Activated CD8-positive, alpha-beta memory T cell treated with anti-CD3 and anti-CD28 coated beads for 36 hours (primary cell): ENCODE results near the gene RIPK3. TPM values are rescaled to one million over a fixed set of nuclear protein-coding genes. Genes with fewer than 3 reads are reported as not detected.
"Not testable (repeated sequence)": the region's sequence is repeated elsewhere in the genome, so short reads cannot be mapped to it uniquely, and the experiment has no call there.

ENCODE experiments used
- CTCF ChIA-PET: fragments of 350-600 bp; sonication (Branson Sonifier 250); formaldehyde crosslinking; loops from one replicate; lab custom pipeline; 2021; ENCODE audit warnings: antibody characterized with exemption; lab: Charles Lee
- POLR2A ChIA-PET: fragments of 350-600 bp; sonication (Branson Sonifier 250); formaldehyde crosslinking; loops from one replicate; lab custom pipeline; 2021; ENCODE audit warnings: antibody characterized with exemption; lab: Charles Lee
- total RNA-seq, 2 experiments: library from RNA; stranded (reverse); gene quantifications; one replicate each; pipeline ENCODE4 v1.2.3, GENCODE V29; 2021

RIPK3 gene
- total RNA-seq, 2 experiments from 2014 or later, result 8.2 to 9.7 TPM

DNA sequence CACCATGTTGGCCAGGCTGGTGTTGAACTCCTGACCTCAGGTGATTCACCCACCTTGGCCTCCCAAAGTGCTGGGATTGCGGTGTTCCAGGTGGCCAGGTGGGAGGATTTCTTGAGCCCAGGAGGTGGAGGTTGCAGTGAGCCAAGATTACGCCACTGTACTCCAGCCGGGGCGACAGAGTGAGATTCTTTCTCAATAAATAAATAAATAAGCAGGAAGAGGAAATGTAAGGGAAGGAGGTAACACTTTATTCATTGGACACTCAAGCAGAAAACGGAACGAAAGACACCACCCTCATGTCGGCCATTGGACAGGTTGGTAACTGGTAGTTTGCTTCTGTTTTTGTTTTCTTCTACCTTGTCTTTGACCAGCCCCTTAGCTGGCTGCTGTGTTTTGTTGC lies 15.2 kb upstream of the RIPK3 start:
- ChIA-PET POLR2A (no interaction called here), CTCF (no interaction called here)

DNA sequence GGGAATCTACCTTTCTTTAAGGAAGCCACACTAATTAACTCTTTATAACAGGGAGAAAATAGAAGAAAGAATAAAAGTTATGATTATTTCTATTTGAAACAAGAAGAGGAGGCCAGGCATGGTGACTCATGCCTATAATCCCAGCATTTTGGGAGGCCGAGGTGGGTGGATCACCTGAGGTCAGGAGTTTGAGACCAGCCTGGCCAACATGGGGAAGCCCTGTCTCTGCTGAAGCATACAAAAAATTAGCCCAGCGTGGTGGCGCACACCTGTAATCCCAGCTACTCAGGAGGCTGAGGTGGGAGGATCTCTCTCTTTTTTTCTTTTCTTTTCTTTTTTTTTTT lies 14.7 kb upstream of the RIPK3 start:
- POLR2A ChIA-PET, CTCF ChIA-PET: not testable (repeated sequence)

DNA sequence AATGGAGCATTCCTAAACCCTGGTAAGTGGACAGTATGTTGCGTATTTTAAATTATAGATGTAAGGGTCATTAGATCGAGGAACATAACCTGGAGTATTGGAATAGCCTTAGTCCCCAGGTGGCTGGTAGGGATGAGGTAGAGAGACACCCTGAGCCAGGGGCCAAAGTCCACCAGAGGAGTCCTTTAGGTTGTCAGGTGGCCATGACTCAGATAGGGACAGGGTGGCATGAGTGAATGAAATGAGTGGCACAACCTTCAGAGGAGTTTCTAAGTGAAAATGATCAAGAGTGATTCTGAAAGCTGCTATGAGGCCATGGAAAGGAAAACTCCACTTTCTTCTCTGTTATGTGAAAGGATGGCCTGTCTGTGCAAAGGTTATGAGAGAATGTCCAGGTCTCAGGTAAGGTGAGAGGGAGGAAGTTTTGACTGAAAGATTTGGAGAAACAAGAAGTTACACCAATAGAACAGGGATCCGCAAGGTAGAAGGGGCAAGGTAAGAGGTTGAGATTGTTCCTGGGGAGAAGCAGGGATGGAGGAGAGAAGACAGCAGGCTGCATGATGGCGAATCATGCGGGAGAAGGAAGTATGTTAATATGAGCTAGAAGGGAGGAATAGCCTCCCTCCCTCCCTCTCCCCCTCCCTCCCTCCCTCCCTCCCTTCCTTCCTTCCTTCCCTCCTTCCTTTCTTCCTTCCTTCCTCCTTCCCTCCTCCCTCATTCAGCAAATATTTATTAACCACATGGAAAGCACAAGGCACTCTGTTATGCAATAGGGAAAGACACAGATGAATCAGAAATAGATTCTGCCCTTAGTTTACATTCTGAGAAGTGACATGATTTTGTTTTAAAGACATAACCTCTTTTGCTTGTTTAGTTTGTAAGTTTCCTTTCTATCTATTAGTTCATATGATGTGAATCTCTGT lies 14.0 kb upstream of the RIPK3 start:
- ChIA-PET POLR2A (no interaction called here), CTCF (no interaction called here)

DNA sequence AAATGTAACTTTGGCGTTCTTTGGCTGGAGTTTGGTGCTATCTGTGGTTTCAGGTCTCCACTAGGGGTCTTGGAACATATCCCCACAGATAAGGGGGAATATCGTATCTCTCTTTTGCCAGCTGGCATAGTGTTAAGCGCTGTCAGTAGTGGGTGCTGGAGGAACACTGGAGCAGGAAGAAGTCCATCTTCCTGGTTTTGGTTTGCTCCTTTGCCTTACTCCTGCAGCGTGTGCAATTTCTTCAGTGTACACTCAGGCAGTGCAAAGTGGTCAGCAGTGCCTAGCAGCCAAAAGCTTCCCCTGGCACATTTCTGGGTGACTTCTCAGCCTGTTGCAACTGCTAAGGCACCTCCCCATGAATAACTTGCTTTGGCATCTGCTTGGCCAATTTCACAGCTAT lies 11.7 kb upstream of the RIPK3 start:
- ChIA-PET CTCF (interaction anchor here (1.0 to 1.1 kb wide), 2 partner anchors 80 to 85 kb away, joined by 3 to 4 read pairs; no protein-coding TSS in a partner anchor), POLR2A (no interaction called here)

DNA sequence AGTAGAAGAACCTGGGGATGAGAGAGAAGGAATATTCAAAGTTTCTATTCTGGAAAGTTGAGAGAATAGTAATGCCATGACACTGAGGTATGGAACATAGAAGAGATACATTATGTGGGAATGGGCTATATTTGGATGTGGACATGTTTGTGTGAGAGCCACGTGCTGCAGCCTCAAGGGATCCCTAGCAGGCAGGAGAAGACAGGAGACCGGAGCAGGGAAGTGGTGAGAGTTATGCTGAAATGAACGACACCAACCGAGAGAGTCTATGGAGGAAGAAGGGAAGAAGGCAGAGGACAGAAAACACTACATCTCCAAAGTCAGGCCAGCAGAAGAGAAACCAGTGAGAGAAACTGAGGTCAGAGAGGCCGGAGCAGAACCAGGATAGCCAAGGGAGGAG lies 10.0 kb upstream of the RIPK3 start:
- CTCF ChIA-PET, result interaction anchor here (0.9 to 1.2 kb wide), 2 partner anchors 16 to 82 kb away, joined by 3 to 4 read pairs; no protein-coding TSS in a partner anchor
- POLR2A ChIA-PET, result no interaction called here

DNA sequence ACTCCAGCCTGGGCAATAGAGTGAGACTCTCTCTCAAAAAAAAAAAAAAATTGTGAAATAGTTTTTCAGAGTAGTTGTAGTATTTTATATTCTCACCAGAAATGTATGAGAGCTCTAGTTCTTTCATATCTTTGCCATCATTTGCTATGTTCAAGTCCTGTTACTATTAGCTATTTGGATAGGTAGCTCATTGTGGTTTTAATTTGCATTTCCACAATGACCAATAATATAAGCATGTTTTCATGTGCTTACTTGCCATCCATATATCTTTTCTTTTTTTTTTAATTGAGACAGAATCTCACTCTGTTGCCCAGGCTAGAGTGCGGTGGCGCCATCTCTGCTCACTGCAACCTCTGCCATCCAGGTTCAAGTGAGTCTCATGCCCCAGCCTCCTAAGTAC lies 8.4 kb upstream of the RIPK3 start:
- ChIA-PET POLR2A (no interaction called here), CTCF (interaction anchor here (0.6 to 0.7 kb wide), 2 partner anchors 83 to 88 kb away, joined by 3 to 4 read pairs; no protein-coding TSS in a partner anchor)

DNA sequence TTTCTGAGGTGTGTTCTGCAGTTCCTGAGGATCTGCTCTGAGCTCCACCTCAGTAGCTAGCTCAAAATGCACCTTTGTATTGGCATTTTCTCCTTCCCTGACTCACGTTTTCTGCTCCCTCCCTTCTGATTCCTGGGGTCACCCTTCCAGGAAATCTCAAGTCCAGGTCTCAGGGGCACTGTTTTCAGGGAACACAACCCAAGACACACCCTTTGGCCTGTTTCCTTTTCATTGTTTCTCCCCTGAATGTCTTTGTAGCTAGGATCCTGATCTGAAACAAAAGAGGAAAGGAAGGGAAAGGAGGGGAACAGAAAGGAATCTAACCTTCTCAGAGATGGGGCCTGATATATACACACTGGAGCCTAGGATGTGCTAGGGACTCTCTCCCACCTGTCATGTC lies 7.3 kb upstream of the RIPK3 start:
- ChIA-PET CTCF (no interaction called here), POLR2A (no interaction called here)

DNA sequence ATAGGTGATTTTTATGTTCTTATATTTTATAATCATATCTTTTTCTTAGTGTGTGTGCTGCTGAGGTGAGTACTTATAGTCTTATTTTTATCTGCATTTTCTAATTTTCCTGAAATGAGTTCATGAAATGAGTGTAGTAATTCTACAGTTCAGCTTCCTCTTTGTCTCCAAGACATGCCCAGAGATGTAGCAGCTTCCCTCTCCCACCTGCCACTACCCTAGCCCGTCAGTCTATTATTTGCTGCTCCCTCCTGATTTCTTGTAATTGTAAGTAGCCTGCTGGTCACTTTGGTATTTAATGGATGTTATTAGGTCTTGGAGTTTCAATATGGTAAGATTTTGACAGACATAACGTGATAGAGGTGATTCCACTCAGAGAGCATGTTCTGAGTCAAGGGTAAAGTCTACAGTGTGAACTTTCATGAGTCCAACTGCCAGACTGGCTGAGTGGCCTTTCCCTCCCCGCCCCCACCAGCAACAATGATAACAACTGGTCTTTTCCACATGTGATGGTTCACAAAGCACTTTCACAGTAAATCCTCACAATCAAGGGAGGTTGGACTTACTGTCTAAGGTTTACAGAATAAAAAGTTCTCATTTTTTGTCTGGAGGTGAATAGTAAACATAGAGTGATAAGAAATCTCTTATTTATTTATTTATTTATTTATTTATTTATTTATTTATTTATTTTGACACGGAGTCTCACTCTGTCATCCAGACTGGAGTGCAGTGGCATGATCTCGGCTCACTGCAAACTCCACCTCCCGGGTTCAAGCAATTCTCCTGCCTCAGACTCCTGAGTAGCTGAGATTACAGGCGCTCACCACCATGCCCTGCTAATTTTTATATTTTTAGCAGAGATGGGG lies 4.2 kb upstream of the RIPK3 start:
- ChIA-PET POLR2A (no interaction called here), CTCF (interaction anchor here (0.6 to 1.6 kb wide), 4 partner anchors 11 to 93 kb away, joined by 3 to 6 read pairs (median 4); no protein-coding TSS in a partner anchor)

DNA sequence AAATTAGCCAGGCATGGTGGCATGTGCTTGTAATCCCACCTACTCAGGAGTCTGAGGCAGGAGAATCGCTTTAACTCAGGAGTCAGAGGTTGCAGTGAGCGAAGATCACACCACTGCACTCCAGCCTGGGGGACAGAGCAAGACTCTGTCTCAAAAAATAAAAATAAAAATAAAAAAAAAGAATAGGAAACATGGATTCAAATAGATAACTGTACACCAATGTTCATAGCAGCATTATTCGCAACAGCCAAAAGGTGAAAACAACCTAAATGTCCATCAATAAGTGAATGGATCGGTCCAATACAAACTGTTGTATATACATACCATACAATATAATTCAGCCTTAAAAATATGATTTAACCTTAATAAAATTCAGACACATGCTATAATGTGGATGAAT lies 3.1 kb upstream of the RIPK3 start:
- POLR2A ChIA-PET, result no interaction called here
- CTCF ChIA-PET, result interaction anchor here (1.0 kb wide), 2 partner anchors 27 to 89 kb away, joined by 3 to 4 read pairs; no protein-coding TSS in a partner anchor

DNA sequence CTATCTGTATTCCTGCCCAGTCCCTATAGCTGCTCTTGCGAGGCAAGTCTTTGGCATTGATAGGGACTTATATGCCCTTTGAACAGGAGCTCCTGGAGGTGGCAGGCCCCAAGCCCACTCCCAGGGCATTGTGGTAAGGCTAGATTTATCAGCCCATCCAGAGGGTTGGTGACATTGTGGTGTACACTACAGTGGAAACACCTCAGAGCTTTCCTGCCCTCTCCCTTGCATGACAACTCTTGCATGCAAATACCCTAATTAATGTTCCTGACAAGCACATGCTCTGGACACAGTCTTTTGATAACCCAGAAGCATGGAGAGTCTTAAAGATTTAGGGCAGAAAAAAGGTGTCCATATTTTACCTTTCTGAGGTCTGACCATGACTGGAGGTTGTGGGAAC lies 815 bp upstream of the RIPK3 start:
- ChIA-PET POLR2A (interaction anchor here (0.6 to 1.3 kb wide), 2 partner anchors 14 to 90 kb away, joined by 6 read pairs; no protein-coding TSS in a partner anchor), CTCF (interaction anchor here (0.7 to 17.7 kb wide), 4 partner anchors 12 to 98 kb away, joined by 3 to 334 read pairs (median 4); partner anchors contain the start of genes CBLN3 and KHNYN)

DNA sequence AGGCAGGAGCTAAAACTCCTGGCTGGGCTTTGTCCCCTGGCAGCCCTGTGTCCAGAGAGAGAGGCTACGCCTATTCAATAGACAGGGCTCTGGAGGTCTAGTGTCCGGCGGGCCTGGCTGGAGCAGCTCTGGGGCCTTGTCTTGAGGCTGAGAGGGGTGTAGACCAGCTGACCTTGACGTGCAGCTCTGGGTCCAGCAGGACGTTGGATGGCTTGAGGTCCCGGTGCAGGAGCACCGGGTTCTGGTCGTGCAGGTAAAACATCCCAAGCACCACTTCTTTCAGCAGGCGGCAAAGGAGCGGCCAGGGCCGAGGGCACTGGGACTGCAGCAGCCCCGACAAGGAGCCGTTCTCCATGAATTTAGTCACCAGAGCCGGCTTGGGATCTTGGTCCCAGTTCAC lies 948 bp downstream of the RIPK3 start:
- ChIA-PET POLR2A (interaction anchor here (1.5 kb wide), 1 partner anchor 91 kb away, joined by 5 read pairs; the partner anchor contains the start of gene KHNYN), CTCF (interaction anchor here (17.7 kb wide), 1 partner anchor 94 kb away, joined by 334 read pairs; the partner anchor contains the start of genes CBLN3 and KHNYN)

DNA sequence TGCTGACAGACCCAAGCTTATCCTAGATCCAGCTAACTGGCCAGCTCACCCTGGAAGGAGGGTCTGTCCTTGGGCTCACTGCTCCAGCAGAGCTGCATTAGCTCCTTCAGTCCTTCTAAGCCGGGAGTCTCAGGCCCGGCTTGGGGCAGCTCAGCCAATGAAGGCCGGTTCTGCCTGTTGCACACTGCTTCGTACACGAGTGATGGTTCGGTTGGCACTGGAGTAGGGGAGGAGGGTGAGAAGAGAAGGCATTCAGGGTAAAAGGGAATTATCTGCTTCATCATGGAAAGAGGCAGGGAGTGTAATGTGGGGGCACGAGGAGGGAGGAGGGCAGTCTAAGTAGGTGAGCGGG lies 2.0 kb downstream of the RIPK3 start:
- ChIA-PET POLR2A (no interaction called here), CTCF (interaction anchor here (17.7 kb wide), 1 partner anchor 95 kb away, joined by 334 read pairs; the partner anchor contains the start of genes CBLN3 and KHNYN)

DNA sequence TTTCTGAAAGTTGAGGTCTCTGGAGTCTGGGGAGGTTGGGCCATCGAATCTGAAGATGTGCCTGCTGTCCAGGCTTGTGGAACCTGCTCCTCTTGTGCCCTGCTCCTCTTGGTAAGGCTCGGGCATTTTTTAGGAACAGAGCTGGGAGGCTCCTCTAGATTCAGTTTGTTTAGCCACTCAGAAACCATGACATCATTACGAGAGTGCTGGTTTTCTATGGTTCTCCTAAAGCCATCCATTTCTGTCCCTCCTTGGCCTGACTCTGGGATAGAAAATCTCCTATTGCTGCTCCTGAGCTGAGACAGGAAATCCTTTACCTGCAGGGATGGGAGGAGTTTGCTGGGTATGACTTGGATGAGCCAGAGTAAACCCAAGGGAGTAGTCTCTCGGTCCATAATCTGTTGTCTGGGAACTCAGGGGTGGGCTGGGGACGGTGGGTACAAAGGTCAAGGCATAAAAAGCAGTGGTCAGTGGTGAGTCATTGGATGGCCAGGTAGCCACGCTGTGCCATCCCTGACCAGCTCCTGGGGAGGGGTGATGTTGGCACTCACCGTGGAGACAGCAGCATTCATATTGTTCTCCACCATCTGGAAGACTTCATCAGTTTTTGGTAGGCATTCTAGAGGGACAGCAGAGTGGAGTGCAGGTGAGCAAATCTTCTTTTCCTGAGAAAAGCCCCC lies 2.5 kb downstream of the RIPK3 start:
- POLR2A ChIA-PET, result no interaction called here
- CTCF ChIA-PET, result interaction anchor here (1.0 to 17.7 kb wide), 2 partner anchors 9 to 96 kb away, joined by 4 to 334 read pairs; partner anchors contain the start of genes CBLN3 and KHNYN

DNA sequence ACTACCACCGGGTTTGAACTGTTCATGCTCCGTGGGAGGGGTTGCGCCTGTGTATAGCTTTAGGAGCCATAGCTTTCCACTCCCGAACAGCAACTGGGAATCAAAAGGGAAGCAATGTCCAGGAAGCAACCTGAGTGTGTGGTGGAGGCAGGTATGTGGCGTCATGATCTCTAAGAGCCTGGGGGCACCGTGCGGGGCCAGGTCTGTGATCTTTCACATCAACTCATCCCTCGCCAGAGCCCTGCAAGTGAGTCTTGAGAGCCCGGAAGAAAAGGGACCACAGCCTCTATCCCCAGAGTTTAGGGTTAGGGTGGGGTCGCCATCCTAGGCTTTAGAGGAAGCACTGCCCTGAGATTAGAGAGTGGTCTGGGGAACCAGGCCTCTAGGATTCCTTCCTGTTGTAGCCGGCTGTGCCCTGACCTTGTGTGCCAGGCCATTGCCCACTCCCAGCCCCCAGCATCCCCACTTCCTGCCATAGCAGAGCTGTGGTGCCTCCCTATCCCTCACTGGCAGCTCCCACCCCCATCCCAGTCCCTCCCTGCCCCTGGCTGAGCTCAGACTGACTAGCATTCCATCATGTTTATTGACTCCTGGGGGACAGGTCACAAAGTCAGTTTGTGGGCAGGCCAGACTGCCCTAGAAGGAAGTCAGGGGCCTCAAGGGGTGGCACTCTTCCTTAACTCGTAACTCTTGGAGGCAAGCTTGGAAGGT lies 4.2 kb downstream of the RIPK3 start:
- POLR2A ChIA-PET, result interaction anchor here (1.4 kb wide), 1 partner anchor 95 kb away, joined by 3 read pairs; no protein-coding TSS in a partner anchor
- CTCF ChIA-PET, result interaction anchor here (17.7 kb wide), 1 partner anchor 97 kb away, joined by 334 read pairs; the partner anchor contains the start of genes CBLN3 and KHNYN

DNA sequence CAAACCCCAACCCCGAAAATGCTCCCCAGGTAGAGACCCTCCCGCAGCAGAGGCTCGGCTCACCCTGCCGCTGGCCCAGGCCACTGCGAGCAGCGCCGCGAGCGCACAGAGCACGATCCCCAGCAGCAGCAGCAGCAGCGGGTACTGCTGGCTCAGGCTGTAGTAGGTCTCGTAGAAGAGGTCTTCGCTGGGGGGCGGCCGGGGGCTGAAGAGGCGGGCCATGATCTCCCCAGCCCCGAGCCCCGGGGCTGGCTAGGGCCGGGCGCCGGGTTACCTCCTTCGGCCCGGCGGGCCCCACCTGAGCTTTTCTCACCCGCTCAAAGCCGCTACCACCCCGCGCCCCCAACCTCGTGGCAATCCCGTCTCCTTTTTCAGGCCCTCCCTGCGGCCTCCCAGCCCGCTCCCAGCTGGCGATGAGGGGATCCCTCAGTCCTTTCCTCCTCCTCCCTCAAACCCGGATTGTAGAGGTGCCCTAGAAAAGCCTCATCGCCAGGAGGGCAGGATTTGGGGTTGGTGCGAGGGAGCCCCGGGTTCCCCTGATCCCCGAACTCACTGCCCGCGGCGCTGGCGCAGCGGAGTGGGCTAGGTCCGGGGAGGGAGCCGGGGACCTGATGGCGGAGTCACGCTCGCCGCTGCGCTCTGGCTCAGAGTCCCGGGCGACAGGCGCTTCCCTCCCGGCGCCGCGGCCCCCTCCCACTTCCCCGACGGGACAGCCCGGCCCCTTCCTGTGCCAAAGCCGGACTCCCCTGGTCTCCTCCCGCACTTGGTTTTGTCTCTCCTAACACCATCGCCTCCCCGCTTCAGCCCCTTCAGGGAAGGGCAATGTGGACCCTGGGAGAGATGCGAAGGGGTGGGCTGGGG lies 5.1 kb downstream of the RIPK3 start, which contains the start of gene ADCY4:
ADCY4 (minus strand) TSS at position 641 of the 861 bp plus-strand sequence; CDS start at position 222, 419 bp downstream.
- ChIA-PET CTCF (interaction anchor here (1.2 to 17.7 kb wide), 10 partner anchors 11 to 139 kb away, joined by 3 to 334 read pairs (median 8); partner anchors contain the start of genes CBLN3, CIDEB, KHNYN and LTB4R), POLR2A (interaction anchor here (0.7 to 2.4 kb wide), 2 partner anchors 96 to 99 kb away, joined by 3 to 37 read pairs; partner anchors contain the start of genes CBLN3 and KHNYN)

DNA sequence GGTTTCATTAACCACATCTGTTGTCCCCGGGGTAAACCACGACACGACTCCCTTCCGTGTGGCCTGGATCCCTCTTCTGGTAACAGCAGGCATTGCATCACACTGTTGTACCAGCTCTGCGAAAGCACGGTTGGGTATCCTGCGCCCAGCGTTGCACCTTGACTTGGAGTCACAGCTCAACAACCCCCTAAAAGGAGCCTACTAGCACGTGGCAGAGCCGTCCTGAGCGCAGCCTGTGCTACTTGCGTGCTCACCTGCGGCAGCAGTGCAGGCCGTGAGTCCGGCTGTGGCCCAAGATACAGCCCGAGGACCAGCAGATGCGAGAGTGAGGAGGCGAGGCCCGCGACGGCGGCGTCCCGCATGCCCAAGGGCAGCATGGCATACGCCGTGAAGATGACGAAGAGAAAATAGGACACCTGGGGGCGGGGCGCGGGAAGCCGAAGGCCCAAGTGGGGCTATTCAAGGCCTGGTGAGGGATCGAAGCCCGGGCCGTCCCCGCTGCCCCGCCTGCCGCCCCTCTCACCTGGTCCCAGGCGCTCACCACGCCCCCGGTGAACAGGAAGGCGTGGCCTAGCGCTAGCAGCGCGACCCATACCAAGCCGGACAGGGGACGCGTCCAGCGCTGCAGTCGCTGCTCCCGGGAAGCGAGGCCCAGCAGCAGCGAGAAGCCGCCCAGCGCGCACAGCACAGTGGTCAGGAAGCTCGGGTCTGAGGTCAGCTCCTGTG lies 7.4 kb downstream of the RIPK3 start:
- CTCF ChIA-PET, result interaction anchor here (0.7 to 17.7 kb wide), 24 partner anchors 10 to 217 kb away, joined by 3 to 334 read pairs (median 4); partner anchors contain the start of genes CBLN3, CIDEB, KHNYN and LTB4R
- POLR2A ChIA-PET, result interaction anchor here (0.5 to 2.4 kb wide), 8 partner anchors 91 to 223 kb away, joined by 3 to 37 read pairs (median 5); partner anchors contain the start of genes CBLN3, KHNYN and SDR39U1
